H1 (cell line): ENCODE data around the gene RTN3. TPM values are rescaled to one million over a fixed set of nuclear protein-coding genes. Genes with fewer than 3 reads are reported as not detected.
A peak's percentile ranks its signal among the peaks of the same experiment; 100 is the strongest.
"Not testable (repeated sequence)": the region's sequence is repeated elsewhere in the genome, so short reads cannot be mapped to it uniquely, and the experiment has no call there.

Experiments
- CTCF ChIA-PET: fragments of 300-600 bp; sonication (Branson Sonifier 250); formaldehyde crosslinking; loops from one replicate; lab custom pipeline; 2021; ENCODE audit not compliant: partially characterized antibody; lab: Charles Lee
- POLR2A ChIA-PET: fragments of 300-600 bp; sonication (Branson Sonifier 250); formaldehyde crosslinking; loops from one replicate; lab custom pipeline; 2021; ENCODE audit warnings: inconsistent platforms; ENCODE audit not compliant: partially characterized antibody; lab: Charles Lee
- DNase-seq, 2 experiments: peaks; one replicate each; pipeline versions ENCODE4 v3.0.0 to v3.0.0-alpha.2; 2010 to 2022; ENCODE audit warnings: low spot score in 2 of 2, low read depth in 1 of 2, mixed read lengths in 1 of 2
- FAIRE-seq: peaks from 2 replicates; lab custom pipeline; 2011; peaks lifted over from hg19 to GRCh38; lab: Jason Lieb, UNC
- H2AFZ ChIP-seq: 2 replicates; pipeline ENCODE4 v1.8.1; 2012; ENCODE audit warnings: low read length, inconsistent platforms
- H2AK5ac ChIP-seq: 2 replicates; pipeline ENCODE4 v1.6.1; 2013; ENCODE audit warnings: low read depth, low read length
- H2BK120ac ChIP-seq: replicated peaks from 2 replicates; pipeline ENCODE3; 2013; ENCODE audit warnings: low read depth, low read length, inconsistent platforms
- H2BK12ac ChIP-seq: 2 replicates; pipeline ENCODE4 v1.6.1; 2013; ENCODE audit warnings: low read depth, low read length
- H2BK15ac ChIP-seq: 2 replicates; pipeline ENCODE4 v1.6.1; 2013; ENCODE audit warnings: low read length
- H2BK20ac ChIP-seq: 2 replicates; pipeline ENCODE4 v1.6.1; 2013; ENCODE audit warnings: low read length
- H2BK5ac ChIP-seq: 2 replicates; pipeline ENCODE4 v1.6.1; 2013; ENCODE audit warnings: low read depth, low read length
- H3K14ac ChIP-seq: 2 replicates; pipeline ENCODE4 v1.6.1; 2013; ENCODE audit warnings: inconsistent platforms; ENCODE audit not compliant: insufficient read length
- H3K18ac ChIP-seq: 2 replicates; pipeline ENCODE4 v1.6.1; 2013; ENCODE audit warnings: low read length; ENCODE audit errors: extremely low read depth
- H3K23ac ChIP-seq: 2 replicates; pipeline ENCODE4 v1.6.1; 2013; ENCODE audit warnings: inconsistent platforms; ENCODE audit not compliant: insufficient read length
- H3K23me2 ChIP-seq: 2 replicates; pipeline ENCODE4 v1.6.1; 2013; ENCODE audit warnings: low read depth, low read length
- H3K27ac ChIP-seq: 2 replicates; pipeline ENCODE4 v1.6.1; 2011; ENCODE audit warnings: low read depth, low read length, inconsistent platforms
- H3K27me3 ChIP-seq, 4 experiments: replicated peaks in 1 of 4; 1 replicate in 1 of 4; 2 replicates in 3 of 4; pipeline versions ENCODE4 v1.6.1 to v1.8.1; 2011 to 2013; ENCODE audit warnings: low read length in 3 of 4, mild to moderate bottlenecking in 3 of 4, inconsistent platforms in 2 of 4, mixed read lengths in 2 of 4, moderate library complexity in 1 of 4; ENCODE audit not compliant: control insufficient read depth in 3 of 4, insufficient read depth in 3 of 4; ENCODE audit errors: extremely low read depth in 1 of 4
- H3K36me3 ChIP-seq, 4 experiments: 2 replicates each; pipeline versions ENCODE4 v1.6.1 to v1.8.1; 2011 to 2013; ENCODE audit warnings: mild to moderate bottlenecking in 4 of 4, low read length in 3 of 4, moderate library complexity in 2 of 4, control low read depth in 1 of 4, inconsistent platforms in 1 of 4; ENCODE audit not compliant: insufficient read depth in 4 of 4, control insufficient read depth in 2 of 4
- H3K4ac ChIP-seq: replicated peaks from 2 replicates; pipeline ENCODE3; 2013; ENCODE audit warnings: low read length, low read depth, mixed read lengths, inconsistent platforms; ENCODE audit not compliant: insufficient read length
- H3K4me1 ChIP-seq, 4 experiments: replicated peaks in 1 of 4; 1 replicate in 1 of 4; 2 replicates in 3 of 4; pipeline versions ENCODE4 v1.6.1 to v1.8.1; 2011 to 2013; ENCODE audit warnings: low read length in 3 of 4, inconsistent platforms in 2 of 4, mixed read lengths in 1 of 4; ENCODE audit not compliant: insufficient read depth in 4 of 4, control insufficient read depth in 3 of 4
- H3K4me2 ChIP-seq, 2 experiments: 2 replicates each; pipeline versions ENCODE4 v1.6.1 to v1.8.1; 2011 to 2013; ENCODE audit warnings: low read depth in 2 of 2, low read length in 2 of 2, control low read depth in 1 of 2, inconsistent platforms in 1 of 2, mild to moderate bottlenecking in 1 of 2; ENCODE audit not compliant: insufficient read depth in 1 of 2
- H3K4me3 ChIP-seq, 4 experiments: fragments of 200-600, 300-600 bp in 1 of 4; sonication (generic), shearing (Covaris generic), sonication (Bioruptor Twin) in 1 of 4; 2 replicates each; pipeline versions ENCODE4 v1.5.1 to v1.8.1; 2011 to 2016; ENCODE audit warnings: low read length in 4 of 4, low read depth in 3 of 4, control low read depth in 2 of 4, inconsistent platforms in 2 of 4, mild to moderate bottlenecking in 2 of 4, mixed read lengths in 1 of 4, moderate library complexity in 1 of 4; ENCODE audit not compliant: insufficient read depth in 2 of 4; ENCODE audit errors: extremely low read depth in 1 of 4
- H3K56ac ChIP-seq: replicated peaks from 2 replicates; pipeline ENCODE3; 2013; ENCODE audit warnings: low read depth, mild to moderate bottlenecking, mixed read lengths, low read length, inconsistent platforms; ENCODE audit not compliant: insufficient read length
- H3K79me1 ChIP-seq: 2 replicates; pipeline ENCODE4 v1.6.1; 2013; ENCODE audit warnings: low read depth, low read length, control low read depth
- H3K79me2 ChIP-seq, 2 experiments: 2 replicates each; pipeline versions ENCODE4 v1.6.1 to v1.8.1; 2012 to 2013; ENCODE audit warnings: low read length in 2 of 2, mild to moderate bottlenecking in 2 of 2, inconsistent platforms in 1 of 2; ENCODE audit not compliant: insufficient read depth in 2 of 2, control insufficient read depth in 1 of 2
- H3K9ac ChIP-seq, 4 experiments: replicated peaks in 1 of 4; 1 replicate in 1 of 4; 2 replicates in 3 of 4; pipeline versions ENCODE4 v1.6.1 to v1.8.1; 2011 to 2013; ENCODE audit warnings: low read depth in 3 of 4, low read length in 3 of 4, control low read depth in 2 of 4, mild to moderate bottlenecking in 2 of 4, moderate library complexity in 2 of 4, inconsistent platforms in 1 of 4; ENCODE audit errors: extremely low read depth in 1 of 4
- H3K9me3 ChIP-seq, 2 experiments: 2 replicates each; pipeline versions ENCODE4 v1.6.1 to v1.8.1; 2012 to 2013; ENCODE audit warnings: mild to moderate bottlenecking in 2 of 2, moderate library complexity in 2 of 2, control low read depth in 1 of 2, inconsistent platforms in 1 of 2, low read depth in 1 of 2, low read length in 1 of 2, mixed read lengths in 1 of 2; ENCODE audit not compliant: insufficient read depth in 2 of 2
- H4K20me1 ChIP-seq, 2 experiments: replicated peaks in 1 of 2; 2 replicates each; pipeline versions ENCODE3 to v1.8.1; 2011 to 2013; ENCODE audit warnings: inconsistent platforms in 2 of 2, low read length in 2 of 2, mild to moderate bottlenecking in 1 of 2; ENCODE audit not compliant: insufficient read depth in 2 of 2, control insufficient read depth in 1 of 2
- H4K5ac ChIP-seq: 2 replicates; pipeline ENCODE4 v1.6.1; 2013; ENCODE audit warnings: low read length, low read depth, mixed read lengths, inconsistent platforms; ENCODE audit not compliant: insufficient read length
- H4K8ac ChIP-seq: 2 replicates; pipeline ENCODE4 v1.8.0; 2013; ENCODE audit warnings: mild to moderate bottlenecking, moderate library complexity, low read length, inconsistent platforms; ENCODE audit not compliant: insufficient read depth; ENCODE audit errors: extremely low read depth
- H4K91ac ChIP-seq: replicated peaks from 2 replicates; pipeline ENCODE3; 2013; ENCODE audit warnings: low read length, mixed read lengths, inconsistent platforms; ENCODE audit not compliant: insufficient read length
- WGBS, 2 experiments: shearing (Covaris generic) in 1 of 2; methylation state at CpG; one replicate each; pipeline versions ENCODE4 v1.1.6 to v1.1.7; 2013 to 2015; ENCODE audit warnings: low lambda C conversion rate in 2 of 2, mixed read lengths in 2 of 2, inconsistent platforms in 1 of 2, low coverage in 1 of 2, missing lambda C conversion rate in 1 of 2; ENCODE audit not compliant: insufficient replicate concordance in 2 of 2, insufficient coverage in 1 of 2, insufficient read length in 1 of 2; ENCODE audit errors: extremely low coverage in 1 of 2, missing lambda C conversion rate in 1 of 2; 5-methylcytosine and 5-hydroxymethylcytosine counted together
- polyA plus RNA-seq, 7 experiments: library from polyadenylated mRNA; depleted of rRNA in 3 of 7; stranded (reverse) in 5 of 7; unstranded in 2 of 7; fragments of >200 nt in 5 of 7; fragments of 200-250 nt in 2 of 7; gene quantifications; 1 replicate in 5 of 7; 2 replicates in 1 of 7; 4 replicates in 1 of 7; pipeline versions ENCODE4 v1.2.1 to v1.2.3, GENCODE V29; 2011 to 2013; ENCODE audit warnings: missing spikeins in 2 of 7, mixed read lengths in 2 of 7
- total RNA-seq: library from RNA; stranded (reverse); fragmentation: NEBNext Ultra II Directional; extraction: Animal tissue kit (Norgen Biotek cat#: 25700); gene quantifications from 2 replicates; pipeline ENCODE4 v1.2.1, GENCODE V29; 2021

Gene RTN3
- total and polyA plus RNA-seq, 2 of the 8 experiments (the other 6 are each of a cell fraction or from before 2014, with no cell fraction given) = 160 to 203 TPM

GRCh38 chr11:63771741-63772318 is 90.5 kb downstream of the RTN3 start:
- not testable (repeated sequence) for H3K23ac ChIP-seq, DNase-seq, H4K20me1 ChIP-seq

More at GRCh38 chr11:63771741-63772318, 90.5 kb downstream of the RTN3 start:
- not testable (repeated sequence) for H3K79me1 ChIP-seq, H2BK5ac ChIP-seq, H4K91ac ChIP-seq, H3K4me3 ChIP-seq, H2AFZ ChIP-seq, H3K18ac ChIP-seq, H3K27ac ChIP-seq, H4K5ac ChIP-seq, FAIRE-seq, H2AK5ac ChIP-seq, H3K9ac ChIP-seq, H3K36me3 ChIP-seq, H2BK15ac ChIP-seq, H2BK120ac ChIP-seq, H4K8ac ChIP-seq, H3K14ac ChIP-seq, H3K9me3 ChIP-seq, H2BK20ac ChIP-seq, H3K4me1 ChIP-seq, H3K56ac ChIP-seq, H3K4ac ChIP-seq, H3K4me2 ChIP-seq
- POLR2A ChIA-PET = interaction anchor here (0.9 to 2.6 kb wide), 4 partner anchors 10 to 219 kb away, joined by 3 to 9 read pairs (median 4); no protein-coding TSS in a partner anchor
- CTCF ChIA-PET = interaction anchor here (0.6 to 1.1 kb wide), 3 partner anchors 40 to 183 kb away, joined by 3 read pairs; no protein-coding TSS in a partner anchor
- H3K27me3 ChIP-seq = peaks cover 0 to 16% (median 13%) of the 10 kb centered on the region in 4 experiments; a peak in 6 of 7 replicates
- peaks cover 11% of the 10 kb centered on the region for H3K23me2 ChIP-seq
- WGBS, 2 experiments = 72% methylated on average over 2 of the region's 2 CpGs; no CpG with 5 or more reads in 1 of the 2 experiments
- peaks cover 0 to 10% of the 10 kb centered on the region in 2 experiments; a peak in 2 of 4 replicates for H3K79me2 ChIP-seq
- H2BK12ac ChIP-seq = peak overlapping the region; percentile 43; the same call in 1 of the 2 replicates
